GM23338 (cell line): Measurements from ENCODE around the gene C6orf52.

Experiments used
- ETS1 ChIP-seq: IDR thresholded peaks from 2 replicates; pipeline ENCODE4 v1.6.1; 2016; ENCODE audit warnings: antibody characterized with exemption
- EZH2 ChIP-seq: fragments of 200-600 bp; sonication (generic); IDR thresholded peaks from one replicate; pipeline ENCODE4 v1.8.0; 2017; ENCODE audit warnings: antibody characterized with exemption, mild to moderate bottlenecking, low read depth; ENCODE audit not compliant: unreplicated experiment
- EZH2phosphoT487 ChIP-seq: fragments of 200-600 bp; sonication (generic); IDR thresholded peaks from one replicate; pipeline ENCODE4 v1.8.1; 2018; ENCODE audit warnings: antibody characterized with exemption; ENCODE audit not compliant: unreplicated experiment
- JUNB ChIP-seq: IDR thresholded peaks from one replicate; pipeline ENCODE4 v1.6.1; 2016; ENCODE audit warnings: antibody characterized with exemption; ENCODE audit not compliant: unreplicated experiment
- POLR2AphosphoS5 ChIP-seq: IDR thresholded peaks from 2 replicates; pipeline ENCODE4 v1.6.1; 2016; ENCODE audit warnings: antibody characterized with exemption, low read depth
- REST ChIP-seq: IDR thresholded peaks from one replicate; pipeline ENCODE4 v1.6.1; 2018; ENCODE audit warnings: antibody characterized with exemption; ENCODE audit not compliant: unreplicated experiment
- ZNF114 ChIP-seq: fragments of 250-450 bp; sonication (Bioruptor Pico); IDR thresholded peaks from 2 replicates; pipeline ENCODE4 v1.5.0; 2020; ENCODE audit warnings: mild to moderate bottlenecking, moderate library complexity
- ZNF331 ChIP-seq: fragments of 250-450 bp; sonication (Bioruptor Pico); IDR thresholded peaks from 2 replicates; pipeline ENCODE4 v1.5.0; 2020; ENCODE audit warnings: low read depth, mild to moderate bottlenecking, moderate library complexity
- TF ChIP-seq, protein P1 (sequence below), 2 experiments: fragments of 200-600 bp in 1 of 2; sonication (generic) in 1 of 2; conservative IDR thresholded peaks; 2 replicates each; pipeline versions ENCODE4 v1.5.1 to v1.6.1; 2016 to 2017; ENCODE audit warnings: antibody characterized with exemption in 2 of 2, low read depth in 2 of 2, mild to moderate bottlenecking in 2 of 2, moderate library complexity in 1 of 2

- TF ChIP-seq, protein P1, sequence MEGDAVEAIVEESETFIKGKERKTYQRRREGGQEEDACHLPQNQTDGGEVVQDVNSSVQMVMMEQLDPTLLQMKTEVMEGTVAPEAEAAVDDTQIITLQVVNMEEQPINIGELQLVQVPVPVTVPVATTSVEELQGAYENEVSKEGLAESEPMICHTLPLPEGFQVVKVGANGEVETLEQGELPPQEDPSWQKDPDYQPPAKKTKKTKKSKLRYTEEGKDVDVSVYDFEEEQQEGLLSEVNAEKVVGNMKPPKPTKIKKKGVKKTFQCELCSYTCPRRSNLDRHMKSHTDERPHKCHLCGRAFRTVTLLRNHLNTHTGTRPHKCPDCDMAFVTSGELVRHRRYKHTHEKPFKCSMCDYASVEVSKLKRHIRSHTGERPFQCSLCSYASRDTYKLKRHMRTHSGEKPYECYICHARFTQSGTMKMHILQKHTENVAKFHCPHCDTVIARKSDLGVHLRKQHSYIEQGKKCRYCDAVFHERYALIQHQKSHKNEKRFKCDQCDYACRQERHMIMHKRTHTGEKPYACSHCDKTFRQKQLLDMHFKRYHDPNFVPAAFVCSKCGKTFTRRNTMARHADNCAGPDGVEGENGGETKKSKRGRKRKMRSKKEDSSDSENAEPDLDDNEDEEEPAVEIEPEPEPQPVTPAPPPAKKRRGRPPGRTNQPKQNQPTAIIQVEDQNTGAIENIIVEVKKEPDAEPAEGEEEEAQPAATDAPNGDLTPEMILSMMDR (conservative IDR thresholded peaks at IDR 0.05; ENCODE audit: low read depth in 2 of 2), result no peak
- TF ChIP-seq EZH2 (no peak), REST (no peak), EZH2phosphoT487 (no peak), ETS1 (no peak), ZNF114 (CRISPR knock-in tag) (no peak), ZNF331 (CRISPR knock-in tag) (no peak), JUNB (no peak), POLR2AphosphoS5 (no peak)
Observed at GRCh38 chr6:10681795-10682194, 12.6 kb downstream of the C6orf52 start.
